HG02571 (cell line): Measurements from ENCODE around the gene CH25H.
"Not testable (repeated sequence)": the region's sequence is repeated elsewhere in the genome, so short reads cannot be mapped to it uniquely, and the experiment has no call there.

Experiments used
- ATAC-seq: cut with Tn5 transposase; IDR thresholded peaks from one replicate; pipeline ENCODE4 v1.9.1; 2021; ENCODE audit warnings: mild to moderate bottlenecking, moderate library complexity; ENCODE audit not compliant: unreplicated experiment

Gene CH25H

GRCh38 chr10:89207181-89207800 lies at the start of gene CH25H:
Gene CH25H, minus strand, starts transcription at chr10:89207317. Its CDS starts 25 bp downstream, at chr10:89207292.
- ATAC-seq: no peak

DNA sequence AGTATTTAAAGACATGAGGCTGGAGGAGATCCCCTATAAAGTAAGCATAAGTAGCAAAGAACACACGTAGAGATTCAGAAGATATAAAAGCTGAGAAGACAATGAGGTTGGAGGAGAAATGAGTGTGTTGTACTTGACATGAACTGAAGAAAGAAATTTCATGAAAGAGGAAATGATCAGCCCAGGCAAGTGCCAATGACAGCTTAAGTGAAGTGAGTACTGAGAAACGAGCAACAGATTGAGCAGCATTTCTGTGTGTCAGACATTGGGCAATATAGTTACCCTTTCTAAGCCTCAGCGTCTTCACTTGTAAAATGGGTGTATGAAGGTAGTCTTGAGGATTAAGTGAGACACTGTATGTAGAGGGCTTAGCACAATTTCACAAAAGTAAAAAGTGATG lies 49.2 kb upstream of the CH25H start:
- ATAC-seq: no peak

GRCh38 chr10:89255793-89256192 lies 48.7 kb upstream of the CH25H start:
- no peak for ATAC-seq

DNA sequence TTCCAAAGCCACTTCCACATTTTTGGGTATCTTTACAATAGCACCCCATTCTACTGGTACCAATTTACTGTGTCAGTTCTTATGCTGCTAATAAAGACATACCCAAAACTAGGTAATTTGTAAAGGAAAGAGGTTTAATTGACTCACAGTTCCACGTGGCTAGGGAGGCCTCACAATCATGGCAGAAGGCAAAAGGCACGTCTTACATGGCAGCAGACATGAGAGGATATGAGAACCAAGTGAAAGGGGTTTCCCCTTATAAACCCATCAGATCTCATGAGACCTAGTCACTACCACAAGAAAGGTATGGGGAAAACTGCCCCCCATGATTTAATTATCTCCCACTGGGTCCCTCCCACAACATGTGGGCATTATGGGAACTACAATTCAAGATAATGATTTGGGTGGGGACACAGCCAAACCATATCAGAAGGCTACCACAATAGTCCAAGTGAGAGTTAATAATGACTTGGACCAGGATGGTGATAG lies 48.0 kb upstream of the CH25H start:
- not testable (repeated sequence) for ATAC-seq

DNA sequence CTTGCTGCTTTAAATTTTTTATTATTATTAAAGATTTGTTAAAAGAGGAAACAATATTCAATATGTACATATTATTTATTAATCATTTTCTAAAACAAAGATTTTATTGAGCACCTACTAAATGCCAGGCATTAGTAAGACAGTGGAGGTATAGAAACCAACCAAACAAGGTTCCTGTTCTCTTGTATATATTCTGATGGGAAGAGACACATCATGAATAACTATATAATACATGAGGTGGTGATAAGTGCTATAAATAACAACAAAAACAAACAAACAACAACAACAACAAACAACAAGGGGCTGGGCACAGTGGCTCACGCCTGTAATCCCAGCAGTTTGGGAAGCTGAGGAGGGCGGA lies 45.1 kb upstream of the CH25H start:
- ATAC-seq: no peak

DNA sequence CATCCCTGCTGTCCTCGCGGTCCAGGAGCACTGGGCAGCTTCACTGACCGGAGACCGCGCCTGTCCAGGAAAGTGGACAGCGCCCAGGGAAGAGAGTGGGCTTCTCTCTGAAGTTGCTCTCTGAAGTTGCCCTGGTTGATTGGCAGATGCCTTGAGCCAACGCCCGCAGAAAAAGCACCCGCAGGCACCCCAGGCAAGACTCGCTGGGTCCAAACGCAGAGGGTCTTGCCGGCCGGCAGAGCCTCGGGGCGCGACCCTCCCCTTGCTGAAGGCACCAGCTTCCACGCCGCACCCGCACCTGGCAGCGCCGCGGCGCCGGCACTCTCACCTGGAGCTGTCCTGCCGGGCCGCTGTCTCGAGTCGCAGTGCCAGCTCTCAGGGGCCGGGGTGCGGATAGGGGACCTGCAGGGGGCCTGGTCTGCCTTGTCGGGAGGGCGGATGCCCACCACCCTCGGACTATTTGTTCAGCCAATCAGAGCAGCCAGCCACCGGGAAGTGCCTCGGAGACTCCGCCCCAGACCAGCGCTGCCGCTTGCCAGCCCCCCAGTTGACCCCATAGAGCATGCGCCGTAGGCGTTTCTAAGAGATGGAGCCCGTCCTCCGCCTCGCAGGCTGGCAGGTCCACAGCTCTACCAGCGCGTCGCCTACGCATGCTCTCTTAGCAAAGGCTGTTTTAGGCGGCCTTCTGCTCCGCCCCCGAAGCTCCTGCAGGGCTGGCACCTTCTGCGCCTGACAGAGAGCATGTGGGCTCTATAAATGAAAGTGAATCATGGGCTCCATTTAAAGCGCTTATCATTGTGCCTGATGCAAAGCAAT lies 44.5 kb upstream of the CH25H start, which contains the start of gene LIPA:
LIPA (minus strand) TSS at position 367 of the 816 bp plus-strand sequence. CDS start 4,127 bp downstream, outside the sequence.
- ATAC-seq: peak; percentile 97

- no peak for ATAC-seq
Observed at GRCh38 chr10:89250865-89251408, 43.8 kb upstream of the CH25H start.

GRCh38 chr10:89248990-89249389 lies 41.9 kb upstream of the CH25H start:
- ATAC-seq: no peak

DNA sequence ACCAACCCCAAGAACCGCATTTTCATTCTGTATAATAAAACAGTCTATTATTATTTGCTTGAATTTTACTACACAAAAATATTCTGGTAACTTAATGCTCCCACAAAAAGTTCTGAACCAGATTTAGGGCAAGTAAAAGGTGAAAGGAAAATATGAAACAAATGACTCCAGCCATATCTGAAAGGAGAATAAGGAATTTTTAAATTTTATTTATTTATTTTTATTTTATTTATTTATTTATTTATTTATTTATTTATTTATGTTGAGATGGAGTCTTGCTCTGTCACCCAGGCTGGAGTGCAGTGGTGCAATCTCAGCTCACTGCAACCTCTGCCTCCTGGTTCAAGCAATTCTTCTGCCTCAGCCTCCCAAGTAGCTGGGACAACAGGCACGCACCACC lies 40.5 kb upstream of the CH25H start:
- not testable (repeated sequence) for ATAC-seq

DNA sequence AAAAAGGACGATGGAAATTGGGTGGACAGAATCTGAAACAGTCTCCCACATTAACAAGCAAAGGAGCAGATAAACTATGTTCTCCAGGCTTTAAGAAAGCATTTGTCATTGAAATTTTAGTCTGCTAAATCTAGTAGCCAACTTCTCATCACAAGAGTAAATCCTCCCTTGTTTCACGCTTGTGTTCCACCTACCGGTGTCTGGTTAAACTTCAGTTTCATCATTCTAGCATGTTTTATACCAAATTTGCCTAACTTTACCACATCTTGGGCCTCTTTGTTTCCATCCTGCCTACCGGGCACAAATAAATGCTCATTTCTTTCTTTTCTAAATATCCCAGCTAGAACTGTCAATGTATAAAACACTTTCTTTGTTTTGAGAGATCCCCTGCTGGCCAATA lies 38.7 kb upstream of the CH25H start:
- ATAC-seq: no peak

- no peak for ATAC-seq
Observed at GRCh38 chr10:89242840-89243568, 35.9 kb upstream of the CH25H start.

DNA sequence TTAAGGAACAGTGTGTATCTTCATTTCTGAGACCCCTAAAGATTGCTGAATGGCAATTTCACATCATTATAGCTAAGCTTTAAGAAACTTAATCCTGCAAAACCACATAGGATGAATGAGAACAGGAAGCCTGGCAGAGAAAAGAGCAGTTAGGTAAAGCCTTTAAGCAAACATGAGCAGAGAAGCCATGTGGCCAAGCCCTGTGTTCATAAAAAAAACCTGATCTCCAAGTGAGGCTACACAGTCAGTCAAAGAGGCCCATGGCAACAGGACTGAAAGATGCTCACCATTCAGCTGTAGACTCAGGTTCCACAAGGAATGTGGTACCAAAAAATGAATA lies 35.2 kb upstream of the CH25H start:
- no peak for ATAC-seq

GRCh38 chr10:89241486-89242344 lies 34.6 kb upstream of the CH25H start:
- ATAC-seq: peak; percentile 36

- ATAC-seq: no peak
Observed at GRCh38 chr10:89241026-89241425, 33.9 kb upstream of the CH25H start.

DNA sequence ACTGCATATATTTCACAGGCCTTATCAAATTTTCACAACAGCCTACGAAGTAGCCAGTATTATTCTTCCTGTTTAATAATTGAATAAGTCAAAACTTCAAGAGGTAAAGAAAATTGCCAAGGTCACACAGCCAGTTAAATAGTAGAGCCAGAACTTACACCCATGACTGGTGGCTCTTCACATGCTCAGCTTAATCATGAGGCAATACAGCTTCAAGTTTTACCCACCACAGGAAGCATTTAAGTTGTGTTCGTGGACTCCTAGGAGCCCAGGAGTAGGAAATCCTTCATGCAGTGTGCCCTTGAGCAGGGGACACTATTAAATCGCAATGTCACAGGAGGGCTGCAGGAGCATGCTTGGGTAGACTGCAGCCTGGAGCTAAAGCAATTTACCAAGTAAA lies 33.4 kb upstream of the CH25H start:
- ATAC-seq: no peak

GRCh38 chr10:89238956-89239644 lies 32.0 kb upstream of the CH25H start:
- ATAC-seq: no peak

DNA sequence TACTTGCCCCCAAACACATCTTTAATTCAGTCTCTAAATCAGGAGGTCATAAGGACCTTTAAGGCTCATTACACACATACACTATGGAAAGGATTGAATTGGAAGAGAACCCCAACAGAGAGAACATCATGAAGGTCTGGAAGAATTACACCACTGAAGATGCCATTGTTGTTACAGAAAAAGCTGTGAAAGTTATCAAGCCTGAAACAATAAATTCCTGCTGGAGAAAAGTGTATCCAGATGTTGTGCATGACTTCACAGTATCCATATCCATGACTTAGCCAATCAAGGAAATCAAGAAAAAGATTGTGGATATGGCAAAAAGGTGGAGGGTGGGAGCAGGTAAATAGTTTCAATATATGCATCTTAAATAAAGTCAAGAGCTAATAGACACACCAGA lies 30.7 kb upstream of the CH25H start:
- ATAC-seq: no peak

GRCh38 chr10:89236226-89236797 lies 29.2 kb upstream of the CH25H start:
- ATAC-seq: no peak

- ATAC-seq: no peak
Observed at GRCh38 chr10:89235073-89235798, 28.1 kb upstream of the CH25H start.
